GM19035 (cell line): Measurements from ENCODE around the gene EAPP.
"Not testable (repeated sequence)": the region's sequence is repeated elsewhere in the genome, so short reads cannot be mapped to it uniquely, and the experiment has no call there.

ENCODE experiments used
- ATAC-seq: cut with Tn5 transposase; IDR thresholded peaks from one replicate; pipeline ENCODE4 v1.9.1; 2021; ENCODE audit not compliant: unreplicated experiment

EAPP gene

DNA sequence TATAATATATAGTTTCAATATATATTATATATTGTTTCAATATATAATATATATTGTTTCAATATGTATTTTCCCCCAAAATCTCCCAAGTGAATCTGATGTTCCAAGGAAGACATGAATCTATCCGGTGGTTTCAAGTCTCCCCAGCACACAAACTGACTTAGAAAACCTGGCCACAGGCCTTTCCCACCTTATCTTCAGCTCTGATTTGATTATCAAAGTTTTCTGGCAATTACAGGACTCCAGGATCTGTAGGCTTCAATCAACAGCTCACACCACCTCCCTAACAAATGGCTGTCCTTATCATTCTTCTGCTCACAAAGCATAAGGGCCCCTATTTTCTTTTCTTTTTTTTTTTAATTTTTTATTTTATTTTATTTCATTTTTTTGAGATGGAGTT, 54.8 kb downstream of the EAPP start:
- no peak for ATAC-seq

DNA sequence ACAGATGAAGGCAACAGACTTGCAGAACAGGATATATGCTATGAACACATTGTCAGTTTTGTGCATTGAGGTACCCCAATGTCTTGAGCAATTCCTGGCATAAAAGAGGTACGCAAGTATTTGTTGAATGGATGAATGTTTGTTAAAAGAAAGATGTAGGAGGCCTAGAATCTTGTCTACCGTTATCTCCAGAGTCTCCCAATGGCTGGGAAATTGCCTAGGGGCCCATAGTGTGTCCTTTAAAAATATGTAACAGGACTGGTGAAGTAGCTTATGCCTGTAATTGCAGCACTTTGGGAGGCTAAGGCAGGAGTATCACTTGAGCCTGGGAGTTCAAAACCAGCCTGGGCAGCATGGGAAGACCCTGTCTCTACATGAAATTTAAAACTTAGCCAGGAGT, 57.0 kb downstream of the EAPP start:
- no peak for ATAC-seq

DNA sequence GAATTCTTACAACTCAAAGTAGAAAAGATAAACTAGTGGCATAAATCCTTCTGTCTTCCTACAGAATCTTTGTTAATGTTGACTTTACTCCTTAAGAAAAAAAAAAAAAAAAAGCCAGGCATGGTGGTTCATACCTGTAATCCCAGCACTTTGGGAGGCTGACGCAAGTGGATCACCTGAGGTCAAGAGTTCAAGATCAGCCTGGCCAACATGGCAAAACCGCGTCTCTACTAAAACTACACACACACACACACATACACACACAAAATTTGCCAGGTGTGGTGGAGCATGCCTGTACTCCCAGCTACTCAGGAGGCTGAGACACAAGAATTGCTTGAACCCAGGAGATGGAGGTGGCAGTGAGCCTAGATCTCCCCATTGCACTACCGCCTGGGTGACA, 59.8 kb downstream of the EAPP start:
- ATAC-seq: no peak

DNA sequence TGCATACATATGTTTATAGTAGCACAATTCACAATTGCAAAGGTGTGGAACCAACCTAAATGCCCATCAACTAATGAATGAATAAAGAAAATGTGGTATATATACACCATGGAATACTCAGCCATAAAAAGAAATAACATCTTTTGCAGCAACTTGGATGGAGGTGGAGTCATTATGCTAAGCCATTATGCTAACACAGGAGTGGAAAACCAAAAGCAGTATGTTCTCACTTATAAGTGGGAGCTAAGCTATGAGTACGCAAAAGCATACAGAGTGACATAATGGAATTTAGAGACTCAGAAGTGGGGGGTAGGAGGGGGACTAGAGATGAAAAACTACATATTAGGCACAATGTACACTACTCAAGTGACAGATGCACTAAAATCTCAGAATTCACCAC, 61.2 kb downstream of the EAPP start:
- ATAC-seq: no peak

DNA sequence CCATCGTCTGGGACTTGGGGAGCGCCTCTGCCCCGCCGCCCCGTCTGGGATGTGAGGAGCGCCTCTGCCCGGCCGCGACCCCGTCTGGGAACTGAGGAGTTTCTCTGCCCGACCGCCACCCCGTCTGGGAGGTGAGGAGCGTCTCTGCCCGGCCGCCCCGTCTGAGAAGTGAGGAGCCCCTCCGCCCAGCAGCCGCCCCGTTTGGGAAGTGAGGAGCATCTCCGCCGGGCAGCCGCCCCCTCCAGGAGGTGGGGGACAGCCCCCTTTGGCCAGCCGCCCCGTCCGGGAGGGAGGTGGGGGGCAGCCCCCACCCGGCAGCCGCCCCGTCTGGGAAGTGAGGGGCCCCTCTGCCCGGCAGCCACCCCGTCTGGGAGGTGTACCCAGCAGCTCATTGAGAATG, 63.5 kb downstream of the EAPP start:
- ATAC-seq: not testable (repeated sequence)

DNA sequence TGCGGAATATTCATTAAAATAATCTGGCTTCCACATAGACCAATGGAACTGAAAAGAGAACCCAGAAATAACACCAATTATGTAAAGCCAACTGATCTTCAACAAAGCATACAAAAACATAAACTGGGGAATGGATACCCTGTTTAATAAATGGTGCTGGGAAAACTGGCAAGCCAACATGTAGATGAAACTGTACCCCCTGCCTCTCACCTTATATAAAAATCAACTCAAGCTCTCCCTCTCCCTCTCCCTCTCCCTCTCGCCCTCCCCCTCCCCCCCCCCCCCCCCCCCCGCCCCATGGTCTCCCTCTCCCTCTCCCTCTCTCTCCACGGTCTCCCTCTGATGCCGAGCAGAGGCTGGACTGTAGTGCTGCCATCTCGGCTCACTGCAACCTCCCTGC, 64.3 kb downstream of the EAPP start:
- ATAC-seq: no peak

DNA sequence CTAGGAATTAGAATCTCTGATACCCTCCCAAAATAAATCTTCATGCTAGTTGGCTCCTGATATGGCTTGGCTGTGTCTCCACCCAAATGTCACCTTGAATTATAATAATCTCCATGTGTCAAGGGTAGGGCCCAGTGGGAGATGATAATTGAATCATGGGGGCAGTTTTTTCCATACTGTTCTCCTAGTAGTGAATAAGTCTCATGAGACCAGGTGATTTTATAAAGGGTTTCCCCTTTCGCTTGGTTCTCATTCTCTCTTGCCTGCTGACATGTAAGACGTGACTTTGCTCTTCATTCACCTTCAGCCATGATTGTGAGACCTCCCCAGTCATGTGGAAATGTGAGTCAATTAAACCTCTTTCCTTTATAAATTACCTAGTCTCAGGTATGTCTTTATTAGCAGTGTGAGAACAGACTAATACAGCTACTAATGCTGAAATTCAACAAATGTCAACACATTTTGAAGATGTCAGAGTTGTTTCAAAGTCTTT, 65.3 kb downstream of the EAPP start:
- no peak for ATAC-seq

DNA sequence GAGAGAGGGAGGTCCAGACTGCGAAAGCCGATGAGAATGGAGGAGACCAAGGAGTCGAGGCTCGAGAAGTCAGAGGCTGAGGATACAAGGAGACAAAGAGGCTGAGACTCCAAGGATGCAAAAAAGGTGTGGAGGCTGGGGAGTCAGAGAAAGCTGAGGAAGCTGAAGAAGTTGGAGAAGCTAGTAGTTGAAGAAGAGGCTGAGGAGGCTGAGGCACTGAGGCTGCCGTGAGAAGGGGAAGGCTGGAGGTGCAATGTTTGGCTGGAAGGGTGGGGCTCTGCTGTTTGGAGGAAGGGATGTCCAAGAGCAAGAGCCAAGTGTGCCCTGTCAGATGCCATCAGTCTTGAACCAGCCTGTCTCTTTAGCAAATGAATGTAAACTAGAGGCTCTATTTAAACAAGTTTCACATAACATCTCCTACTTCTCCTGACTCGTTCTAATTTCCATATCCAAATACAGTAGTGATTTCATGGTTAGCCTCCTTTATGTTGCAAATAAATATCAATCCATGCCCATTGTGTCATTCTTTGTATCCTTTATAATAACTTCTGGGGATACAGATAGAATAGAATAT, 66.7 kb downstream of the EAPP start:
- ATAC-seq: no peak

DNA sequence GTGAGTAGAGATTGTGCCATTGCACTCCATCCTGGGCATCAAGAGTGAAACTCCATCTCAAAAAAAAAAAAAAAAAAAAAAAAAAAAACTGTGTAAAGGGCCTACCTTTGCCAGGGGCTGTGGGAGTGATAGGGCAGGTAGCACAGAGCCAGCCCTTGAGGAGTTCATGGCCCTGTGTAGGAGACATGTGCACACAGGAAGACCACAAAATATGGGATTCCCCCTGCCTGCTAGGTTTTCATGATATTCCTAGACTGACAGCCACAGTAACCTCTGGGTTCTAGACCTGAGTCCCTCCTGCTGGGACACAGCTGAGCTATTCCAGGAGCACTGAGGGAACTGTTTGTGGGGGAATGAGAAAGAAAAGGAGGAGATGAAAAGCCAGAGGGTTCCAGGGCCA, 69.2 kb downstream of the EAPP start:
- no peak for ATAC-seq

DNA sequence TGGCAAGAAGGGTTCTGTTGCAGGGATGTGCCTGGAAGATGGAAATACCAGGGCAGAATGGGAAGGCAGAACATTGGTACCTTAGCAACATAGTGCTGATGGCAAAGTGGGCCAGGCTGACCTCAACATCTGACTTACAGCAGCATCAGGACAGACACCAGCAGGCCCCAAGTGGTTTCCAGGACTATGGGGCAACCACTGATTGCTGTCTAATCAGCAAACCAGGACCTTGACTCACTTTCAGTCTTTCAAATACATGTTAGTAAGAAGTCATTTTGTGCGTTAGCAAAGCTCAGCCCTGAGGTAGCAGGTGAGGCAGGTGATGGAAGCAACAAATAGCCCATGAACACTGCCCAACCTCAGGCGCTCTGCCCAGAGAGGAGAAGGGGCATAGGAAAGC, 72.8 kb downstream of the EAPP start:
- no peak for ATAC-seq
